ENCODE data around the gene HS2ST1. TPM values are rescaled to one million over a fixed set of nuclear protein-coding genes. Genes with fewer than 3 reads are reported as not detected.

Gene HS2ST1
- total RNA-seq, 2 experiments from 2014 or later: 16.8 to 21.6 TPM

GRCh38 chr1:86905875-86906274 lies 8.6 kb upstream of the HS2ST1 start:
- Mint-ChIP-seq H3K36me3 (ENCODE audit: low read depth) (peaks cover 47% of the 10 kb centered on the region), H3K27me3 (no peaks in the 10 kb centered on the region), H3K4me1 (ENCODE audit: low read depth) (peaks cover 38% of the 10 kb centered on the region), H3K27ac (no peak overlapping the region), H3K9me3 (no peaks in the 10 kb centered on the region), H3K4me3 (no peak overlapping the region)
- TF ChIP-seq, protein P1, sequence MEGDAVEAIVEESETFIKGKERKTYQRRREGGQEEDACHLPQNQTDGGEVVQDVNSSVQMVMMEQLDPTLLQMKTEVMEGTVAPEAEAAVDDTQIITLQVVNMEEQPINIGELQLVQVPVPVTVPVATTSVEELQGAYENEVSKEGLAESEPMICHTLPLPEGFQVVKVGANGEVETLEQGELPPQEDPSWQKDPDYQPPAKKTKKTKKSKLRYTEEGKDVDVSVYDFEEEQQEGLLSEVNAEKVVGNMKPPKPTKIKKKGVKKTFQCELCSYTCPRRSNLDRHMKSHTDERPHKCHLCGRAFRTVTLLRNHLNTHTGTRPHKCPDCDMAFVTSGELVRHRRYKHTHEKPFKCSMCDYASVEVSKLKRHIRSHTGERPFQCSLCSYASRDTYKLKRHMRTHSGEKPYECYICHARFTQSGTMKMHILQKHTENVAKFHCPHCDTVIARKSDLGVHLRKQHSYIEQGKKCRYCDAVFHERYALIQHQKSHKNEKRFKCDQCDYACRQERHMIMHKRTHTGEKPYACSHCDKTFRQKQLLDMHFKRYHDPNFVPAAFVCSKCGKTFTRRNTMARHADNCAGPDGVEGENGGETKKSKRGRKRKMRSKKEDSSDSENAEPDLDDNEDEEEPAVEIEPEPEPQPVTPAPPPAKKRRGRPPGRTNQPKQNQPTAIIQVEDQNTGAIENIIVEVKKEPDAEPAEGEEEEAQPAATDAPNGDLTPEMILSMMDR (IDR thresholded peaks at IDR 0.05): no peak
- no peak for ATAC-seq
- POLR2A ChIA-PET: interaction anchor here (2.2 to 2.3 kb wide), 2 partner anchors 8 to 10 kb away, joined by 4 to 10 read pairs; partner anchors contain the start of genes HS2ST1 and SELENOF
- intact Hi-C loops (cut with micrococcal nuclease): no loop called here
- CTCF ChIA-PET: no interaction called here
- no peak for DNase-seq

DNA sequence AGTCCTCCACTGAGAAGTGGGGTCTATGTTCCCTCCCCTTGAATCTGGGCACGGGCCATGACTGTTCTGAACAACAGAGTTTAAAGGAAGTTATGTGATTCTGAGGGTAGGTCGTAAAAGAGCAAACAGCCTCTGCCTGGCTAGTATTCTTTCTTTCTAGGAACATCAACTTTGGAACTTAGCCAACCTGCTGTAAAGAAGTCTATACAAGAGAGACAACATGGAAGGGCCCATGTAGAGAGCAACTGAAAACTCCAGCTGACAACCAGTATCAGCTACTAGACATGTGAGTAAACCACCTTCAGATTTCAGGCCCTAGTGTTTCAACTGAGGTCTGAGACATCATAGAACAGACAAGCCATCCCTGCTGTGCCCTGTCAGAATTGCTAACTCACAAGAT lies 8.0 kb upstream of the HS2ST1 start:
- no peak for DNase-seq
- H3K27me3 Mint-ChIP-seq: no peaks in the 10 kb centered on the region
- ChIA-PET POLR2A (interaction anchor here (2.2 kb wide), 1 partner anchor 9 kb away, joined by 4 read pairs; no protein-coding TSS in a partner anchor), CTCF (no interaction called here)
- ATAC-seq: no peak
- intact Hi-C loops (cut with micrococcal nuclease): no loop called here
- peaks cover 48% of the 10 kb centered on the region for H3K36me3 Mint-ChIP-seq (ENCODE audit: low read depth)
- no peaks in the 10 kb centered on the region for H3K9me3 Mint-ChIP-seq
- H3K4me1 Mint-ChIP-seq (ENCODE audit: low read depth): peaks cover 43% of the 10 kb centered on the region
- H3K4me3 Mint-ChIP-seq: no peak overlapping the region
- TF ChIP-seq, protein P1 (IDR thresholded peaks at IDR 0.05): no peak
- no peak overlapping the region for H3K27ac Mint-ChIP-seq

- Mint-ChIP-seq H3K4me1 (ENCODE audit: low read depth) (peaks cover 50% of the 10 kb centered on the region), H3K36me3 (ENCODE audit: low read depth) (peaks cover 40% of the 10 kb centered on the region), H3K27ac (peak overlapping the region; percentile 36), H3K4me3 (no peak overlapping the region), H3K9me3 (no peaks in the 10 kb centered on the region), H3K27me3 (no peaks in the 10 kb centered on the region)
- ChIA-PET POLR2A (interaction anchor here (0.7 to 3.5 kb wide), 6 partner anchors 10 to 118 kb away, joined by 3 to 11 read pairs (median 4); no protein-coding TSS in a partner anchor), CTCF (interaction anchor here (0.8 to 1.3 kb wide), 3 partner anchors 27 to 172 kb away, joined by 3 read pairs; no protein-coding TSS in a partner anchor)
- intact Hi-C loops (cut with micrococcal nuclease): loop anchor here (10.0 kb wide), 3 partner anchors 132 to 208 kb away; partner anchors contain the start of gene SH3GLB1
- ATAC-seq: no peak
- DNase-seq: no peak
- TF ChIP-seq, protein P1 (IDR thresholded peaks at IDR 0.05): no peak
Observed at GRCh38 chr1:86912281-86912900, 2.0 kb upstream of the HS2ST1 start.

GRCh38 chr1:86913399-86913895 lies 988 bp upstream of the HS2ST1 start:
- TF ChIP-seq, protein P1 (IDR thresholded peaks at IDR 0.05): no peak
- peaks cover 48% of the 10 kb centered on the region for H3K4me1 Mint-ChIP-seq (ENCODE audit: low read depth)

More at GRCh38 chr1:86913399-86913895, 988 bp upstream of the HS2ST1 start:
- Mint-ChIP-seq H3K36me3 (ENCODE audit: low read depth) (peaks cover 35% of the 10 kb centered on the region), H3K9me3 (no peaks in the 10 kb centered on the region), H3K27me3 (no peaks in the 10 kb centered on the region), H3K4me3 (no peak overlapping the region), H3K27ac (no peak overlapping the region)
- POLR2A ChIA-PET: interaction anchor here (0.7 to 3.5 kb wide), 11 partner anchors 9 to 209 kb away, joined by 3 to 27 read pairs (median 4); partner anchors contain the start of gene SH3GLB1
- CTCF ChIA-PET: interaction anchor here (0.8 to 1.3 kb wide), 7 partner anchors 10 to 209 kb away, joined by 3 to 5 read pairs (median 4); partner anchors contain the start of gene SH3GLB1
- intact Hi-C loops (cut with micrococcal nuclease): loop anchor here (10.0 kb wide), 3 partner anchors 131 to 209 kb away; partner anchors contain the start of gene SH3GLB1
- ATAC-seq: no peak
- peak; percentile 60 for DNase-seq
